ENCODE results near the gene PRKCA. TPM values are rescaled to one million over a fixed set of nuclear protein-coding genes. Genes with fewer than 3 reads are reported as not detected.

Gene PRKCA
- total RNA-seq, 1 experiment from 2014 or later: 29.6 TPM

GRCh38 chr17:66465701-66466100 lies 163.3 kb downstream of the PRKCA start:
- no peaks in the 10 kb centered on the region for H3K36me3 Mint-ChIP-seq (ENCODE audit: insufficient read depth, unreplicated experiment)
- POLR2A ChIA-PET: interaction anchor here (0.7 kb wide), 2 partner anchors 31 to 274 kb away, joined by 3 read pairs; partner anchors contain the start of gene CEP112

GRCh38 chr17:66466106-66466820 lies 163.8 kb downstream of the PRKCA start:
- POLR2A ChIA-PET: interaction anchor here (1.0 kb wide), 1 partner anchor 51 kb away, joined by 4 read pairs; no protein-coding TSS in a partner anchor
- H3K36me3 Mint-ChIP-seq (ENCODE audit: insufficient read depth, unreplicated experiment): no peaks in the 10 kb centered on the region
- no peaks in the 10 kb centered on the region for H3K27me3 Mint-ChIP-seq (ENCODE audit: insufficient read depth, unreplicated experiment)
- no peak overlapping the region for H3K4me3 Mint-ChIP-seq (ENCODE audit: unreplicated experiment)
- no peaks in the 10 kb centered on the region for H3K9me3 ChIP-seq
- peak overlapping the region; percentile 68 for H3K27ac Mint-ChIP-seq (ENCODE audit: unreplicated experiment)
- no peaks in the 10 kb centered on the region for H3K36me3 ChIP-seq (ENCODE audit: control insufficient read depth, insufficient read depth, low read length)
- CTCF ChIA-PET: no interaction called here
- no peaks in the 10 kb centered on the region for H3K27me3 ChIP-seq (replicated peaks; ENCODE audit: control insufficient read depth, insufficient read depth, low read length)
- no peak overlapping the region for H3K4me3 ChIP-seq (ENCODE audit: low read depth, low read length)
- H3K4me1 Mint-ChIP-seq (ENCODE audit: low read depth, unreplicated experiment): peaks cover 31% of the 10 kb centered on the region
- BruUV-seq (replicated peaks): no TSS peak
- H3K9me3 Mint-ChIP-seq (ENCODE audit: unreplicated experiment): no peaks in the 10 kb centered on the region
- no peak for TF ChIP-seq CTCF (IDR thresholded peaks at IDR 0.05; ENCODE audit: insufficient read depth in 1 of 2, low read depth in 1 of 2, low read length in 1 of 2, severe bottlenecking in 1 of 2, unreplicated experiment in 1 of 2)
- H3K4me1 ChIP-seq: peaks cover 43% of the 10 kb centered on the region
- intact Hi-C loops (cut with micrococcal nuclease; ENCODE audit: unreplicated experiment): loop anchor here (5.0 kb wide), 1 partner anchor 101 kb away; no protein-coding TSS in a partner anchor
- DNase-seq: no peak

More at GRCh38 chr17:66465701-66466100, 163.3 kb downstream of the PRKCA start:
- CTCF ChIA-PET: interaction anchor here (0.6 kb wide), 1 partner anchor 1180 kb away, joined by 6 read pairs; no protein-coding TSS in a partner anchor
- peaks cover 31% of the 10 kb centered on the region for H3K4me1 Mint-ChIP-seq (ENCODE audit: low read depth, unreplicated experiment)
- peaks cover 43% of the 10 kb centered on the region for H3K4me1 ChIP-seq
- H3K9me3 ChIP-seq: no peaks in the 10 kb centered on the region
- no peak overlapping the region for H3K4me3 ChIP-seq (ENCODE audit: low read depth, low read length)
- DNase-seq: no peak
- H3K27me3 ChIP-seq (replicated peaks; ENCODE audit: control insufficient read depth, insufficient read depth, low read length): no peaks in the 10 kb centered on the region
- no peak overlapping the region for H3K4me3 Mint-ChIP-seq (ENCODE audit: unreplicated experiment)
- no peaks in the 10 kb centered on the region for H3K36me3 ChIP-seq (ENCODE audit: control insufficient read depth, insufficient read depth, low read length)
- intact Hi-C loops (cut with micrococcal nuclease; ENCODE audit: unreplicated experiment): loop anchor here (5.0 kb wide), 1 partner anchor 102 kb away; no protein-coding TSS in a partner anchor
- peak overlapping the region; percentile 27 for H3K27ac Mint-ChIP-seq (ENCODE audit: unreplicated experiment)
- no TSS peak for BruUV-seq (replicated peaks)
- TF ChIP-seq CTCF (IDR thresholded peaks at IDR 0.05; ENCODE audit: insufficient read depth in 1 of 2, low read depth in 1 of 2, low read length in 1 of 2, severe bottlenecking in 1 of 2, unreplicated experiment in 1 of 2): no peak
- H3K9me3 Mint-ChIP-seq (ENCODE audit: unreplicated experiment): no peaks in the 10 kb centered on the region
- no peaks in the 10 kb centered on the region for H3K27me3 Mint-ChIP-seq (ENCODE audit: insufficient read depth, unreplicated experiment)

GRCh38 chr17:66466840-66467367 lies 164.5 kb downstream of the PRKCA start:
- H3K27ac Mint-ChIP-seq (ENCODE audit: unreplicated experiment): peak overlapping the region; percentile 68
- H3K4me3 ChIP-seq (ENCODE audit: low read depth, low read length): no peak overlapping the region
- POLR2A ChIA-PET: interaction anchor here (1.0 kb wide), 1 partner anchor 52 kb away, joined by 4 read pairs; no protein-coding TSS in a partner anchor
- DNase-seq: peak; percentile 72 to 76
- H3K9me3 Mint-ChIP-seq (ENCODE audit: unreplicated experiment): no peaks in the 10 kb centered on the region
- H3K36me3 Mint-ChIP-seq (ENCODE audit: insufficient read depth, unreplicated experiment): no peaks in the 10 kb centered on the region
- H3K9me3 ChIP-seq: no peaks in the 10 kb centered on the region
- H3K4me3 Mint-ChIP-seq (ENCODE audit: unreplicated experiment): peak overlapping the region; percentile 49
- no peak for TF ChIP-seq CTCF (IDR thresholded peaks at IDR 0.05; ENCODE audit: insufficient read depth in 1 of 2, low read depth in 1 of 2, low read length in 1 of 2, severe bottlenecking in 1 of 2, unreplicated experiment in 1 of 2)
- peaks cover 43% of the 10 kb centered on the region for H3K4me1 ChIP-seq
- H3K36me3 ChIP-seq (ENCODE audit: control insufficient read depth, insufficient read depth, low read length): no peaks in the 10 kb centered on the region
- no TSS peak for BruUV-seq (replicated peaks)
- intact Hi-C loops (cut with micrococcal nuclease; ENCODE audit: unreplicated experiment): loop anchor here (5.0 kb wide), 1 partner anchor 100 kb away; no protein-coding TSS in a partner anchor
- H3K27me3 Mint-ChIP-seq (ENCODE audit: insufficient read depth, unreplicated experiment): no peaks in the 10 kb centered on the region
- H3K4me1 Mint-ChIP-seq (ENCODE audit: low read depth, unreplicated experiment): peaks cover 31% of the 10 kb centered on the region
- H3K27me3 ChIP-seq (replicated peaks; ENCODE audit: control insufficient read depth, insufficient read depth, low read length): no peaks in the 10 kb centered on the region
- CTCF ChIA-PET: interaction anchor here (0.7 kb wide), 1 partner anchor 100 kb away, joined by 4 read pairs; no protein-coding TSS in a partner anchor

Data from Caco-2 (cell line).